GM18951 (cell line): Measurements from ENCODE around the gene TMEM179.

Experiments used
- POLR2A ChIP-seq: IDR thresholded peaks from 4 replicates; pipeline ENCODE4 v1.6.1; 2011; ENCODE audit warnings: mild to moderate bottlenecking; ENCODE audit not compliant: insufficient read length, insufficient read depth; ENCODE audit errors: extremely low read depth
- in situ Hi-C: fragments of 300-500 bp; cut with MboI; formaldehyde crosslinking; loops from one replicate; pipeline ENCODE4 v1.12.0; 2022; ENCODE audit warnings: low sequenced_read_pairs, mixed read lengths, inconsistent platforms; ENCODE audit not compliant: unreplicated experiment

The TMEM179 gene

DNA sequence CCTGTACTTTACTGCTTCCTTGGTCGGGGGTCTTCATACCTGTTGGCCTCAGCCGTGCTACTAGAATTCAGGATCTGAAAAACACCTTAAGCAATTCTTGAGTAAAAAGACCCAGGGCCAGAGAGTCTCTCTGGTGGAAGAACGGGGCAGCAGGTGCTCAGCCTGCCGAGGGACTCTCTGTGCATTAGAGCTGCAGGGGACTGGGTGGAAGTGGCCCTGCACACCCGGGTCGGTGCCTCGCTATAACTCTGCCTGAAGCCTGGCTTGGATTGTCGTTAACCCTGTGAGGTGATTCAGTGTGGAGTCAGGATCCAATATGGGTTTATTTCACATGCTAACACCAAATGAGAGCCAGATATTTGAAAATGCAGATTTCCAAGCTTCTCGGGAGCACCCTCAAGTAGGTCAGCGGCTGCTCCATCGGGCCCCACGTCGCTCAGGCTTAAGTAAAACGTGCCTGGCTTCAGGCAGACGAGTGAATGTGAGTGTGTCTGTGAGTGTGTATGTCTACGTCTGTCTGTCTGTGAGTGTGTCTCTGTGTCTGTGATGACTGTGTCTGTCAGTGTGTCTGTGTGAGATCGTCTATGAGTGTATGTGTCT lies 60.1 kb downstream of the TMEM179 start:
- TF ChIP-seq POLR2A: no peak
- in situ Hi-C loops: no loop called here

GRCh38 chr14:104542871-104543830 lies 61.4 kb downstream of the TMEM179 start:
- no peak for TF ChIP-seq POLR2A
- in situ Hi-C loops: no loop called here

DNA sequence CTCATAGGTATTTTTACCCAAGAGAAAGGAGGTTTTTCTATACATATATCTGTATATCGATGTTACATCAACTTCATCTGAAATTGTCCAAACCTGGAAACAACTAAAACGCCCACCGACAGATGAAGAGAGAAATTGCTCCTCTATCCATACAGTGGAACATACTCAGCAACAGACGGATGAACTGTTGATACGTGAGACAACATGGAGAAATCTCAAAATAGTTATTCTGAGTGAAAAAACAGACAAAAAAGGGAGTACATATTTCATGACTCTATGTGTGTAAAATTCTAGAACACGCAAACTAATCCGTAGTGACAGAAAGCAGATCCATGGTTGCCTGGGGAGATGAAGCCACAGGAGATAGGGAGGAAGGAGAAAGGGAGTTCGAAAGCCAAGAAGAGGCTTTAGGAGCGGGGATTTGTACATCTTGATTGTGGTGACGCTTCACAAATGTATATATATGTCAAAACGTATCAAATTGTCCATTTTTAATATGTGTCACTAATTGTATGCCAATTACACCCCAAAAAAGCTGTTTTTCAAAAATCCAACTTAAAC lies 62.6 kb downstream of the TMEM179 start:
- in situ Hi-C loops: no loop called here
- TF ChIP-seq POLR2A: no peak
